Lung (tissue), 12 donors: ENCODE results near the gene UBXN6. TPM values are rescaled to one million over a fixed set of nuclear protein-coding genes. Genes with fewer than 3 reads are reported as not detected.

ENCODE experiments used
- ATAC-seq: fragments of 200-7000 bp; cut with Tn5 transposase; one replicate; pipeline ENCODE4 v1.9.1; 2020; ENCODE audit warnings: moderate number of reproducible peaks; ENCODE audit not compliant: insufficient read depth, low FRiP score
- DNase-seq, 3 donors: peaks; one replicate each; pipeline ENCODE4 v3.0.0-alpha.2; 2013 to 2017
- H3K27ac ChIP-seq, 2 donors: one replicate each; pipeline ENCODE4 v1.5.1; 2013; ENCODE audit warnings: mild to moderate bottlenecking in 2 of 2, moderate library complexity in 2 of 2, control low read depth in 1 of 2, inconsistent platforms in 1 of 2, low read depth in 1 of 2, low read length in 1 of 2
- H3K27me3 ChIP-seq, 3 donors: one replicate each; pipeline ENCODE4 v1.5.1; 2013; ENCODE audit warnings: low read length in 2 of 3; ENCODE audit not compliant: control insufficient read depth in 3 of 3, insufficient read depth in 3 of 3
- H3K36me3 ChIP-seq, 4 donors: one replicate each; pipeline ENCODE4 v1.5.1; 2013; ENCODE audit warnings: low read length in 4 of 4, mild to moderate bottlenecking in 1 of 4, moderate library complexity in 1 of 4; ENCODE audit not compliant: control insufficient read depth in 4 of 4, insufficient read depth in 4 of 4
- H3K4me1 ChIP-seq, 5 donors: one replicate each; pipeline ENCODE4 v1.5.1; 2013; ENCODE audit warnings: low read length in 5 of 5, mild to moderate bottlenecking in 2 of 5, moderate library complexity in 1 of 5; ENCODE audit not compliant: control insufficient read depth in 5 of 5, insufficient read depth in 5 of 5
- H3K4me3 ChIP-seq: one replicate; pipeline ENCODE4 v1.5.1; 2013; ENCODE audit warnings: mild to moderate bottlenecking, control low read depth, moderate library complexity
- H3K9ac ChIP-seq, 2 donors: one replicate each; pipeline ENCODE4 v1.5.1; 2013; ENCODE audit warnings: low read length in 2 of 2, control low read depth in 1 of 2; ENCODE audit not compliant: insufficient read depth in 1 of 2
- H3K9me3 ChIP-seq, 4 donors: one replicate each; pipeline ENCODE4 v1.5.1; 2013; ENCODE audit warnings: low read length in 3 of 4, mild to moderate bottlenecking in 1 of 4, moderate library complexity in 1 of 4; ENCODE audit not compliant: control insufficient read depth in 4 of 4, insufficient read depth in 3 of 4
- WGBS, 2 donors: extraction: QIAGEN DNeasy Blood & Tissue Kit; methylation state at CpG; one replicate each; pipeline ENCODE4 v1.1.7; 2013; 5-methylcytosine and 5-hydroxymethylcytosine counted together
- polyA plus RNA-seq, 2 donors: library from polyadenylated mRNA; stranded (reverse); fragments of 200-250 nt; gene quantifications; one replicate each; pipeline ENCODE4 v1.2.1, GENCODE V29; 2013
- total RNA-seq, 2 donors: library from RNA; depleted of rRNA in 1 of 2; stranded (reverse); fragments of >200 nt in 1 of 2; gene quantifications; one replicate each; pipeline ENCODE4 v1.2.1, GENCODE V29; 2014 to 2021
- TF ChIP-seq, protein P1 (sequence below): IDR thresholded peaks from 2 replicates; pipeline ENCODE4 v1.5.1; 2012; ENCODE audit warnings: mild to moderate bottlenecking; ENCODE audit errors: control extremely low read depth, extremely low read depth
- donor health status: control.
- donor health status: control.
- donor health status: Bipolar disorder and iron deficiency.
- donor health status: healthy.
- donor health status: DM: yes; HTN: yes; CAD: no.

Gene UBXN6
- total and polyA plus RNA-seq, 4 donors = 74.4 to 128 (median 98.5) TPM

DNA sequence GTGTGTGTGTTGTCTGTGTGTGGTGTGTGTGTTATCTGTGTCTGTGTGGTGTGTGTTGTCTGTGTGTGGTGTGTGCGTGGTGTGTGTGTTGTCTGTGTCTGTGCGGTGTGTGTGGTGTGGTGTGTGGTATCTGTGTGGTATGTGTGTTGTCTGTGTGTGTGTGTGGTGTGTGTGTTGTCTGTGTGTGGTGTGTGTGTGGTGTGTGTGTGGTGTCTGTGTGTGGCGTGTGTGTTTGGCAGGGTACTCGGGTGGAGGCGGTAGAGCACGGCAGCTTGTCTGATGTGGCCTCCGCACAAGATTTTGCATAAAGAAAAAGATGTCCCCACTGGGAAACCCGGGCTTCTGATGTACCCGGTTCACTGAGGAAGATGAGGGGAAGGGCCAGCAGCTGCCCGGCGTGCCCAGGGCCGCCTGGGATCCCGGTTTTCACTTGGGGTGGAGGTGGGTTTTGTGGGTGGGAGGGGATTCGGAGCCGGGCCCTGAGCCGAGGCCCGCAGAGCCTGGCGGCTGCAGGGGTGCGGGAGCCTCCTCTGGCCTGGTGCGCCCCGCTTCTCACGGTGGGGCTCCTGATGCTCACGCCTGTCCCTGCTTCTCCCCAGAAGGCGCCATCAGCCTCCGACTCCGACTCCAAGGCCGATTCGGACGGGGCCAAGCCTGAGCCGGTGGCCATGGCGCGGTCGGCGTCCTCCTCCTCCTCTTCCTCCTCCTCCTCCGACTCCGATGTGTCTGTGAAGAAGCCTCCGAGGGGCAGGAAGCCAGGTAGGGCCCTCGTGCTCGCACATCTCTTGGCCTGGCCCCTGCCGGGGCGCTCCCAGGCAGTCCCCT, 35.7 kb upstream of the UBXN6 start:
- H3K27me3 ChIP-seq = no peaks in the 10 kb centered on the region
- no peaks in the 10 kb centered on the region for H3K4me1 ChIP-seq
- no peak overlapping the region for H3K9ac ChIP-seq
- peaks cover 6 to 71% (median 25%) of the 10 kb centered on the region in 4 donors for H3K36me3 ChIP-seq
- DNase-seq (no peak), ATAC-seq (no peak)
- no peak overlapping the region for H3K4me3 ChIP-seq
- H3K27ac ChIP-seq = no peak overlapping the region
- peaks cover 0 to 6% (median 0%) of the 10 kb centered on the region in 4 donors for H3K9me3 ChIP-seq
- WGBS, 2 donors = 96 to 97% methylated on average over 32 to 41 of the region's 41 CpGs
- TF ChIP-seq, protein P1, sequence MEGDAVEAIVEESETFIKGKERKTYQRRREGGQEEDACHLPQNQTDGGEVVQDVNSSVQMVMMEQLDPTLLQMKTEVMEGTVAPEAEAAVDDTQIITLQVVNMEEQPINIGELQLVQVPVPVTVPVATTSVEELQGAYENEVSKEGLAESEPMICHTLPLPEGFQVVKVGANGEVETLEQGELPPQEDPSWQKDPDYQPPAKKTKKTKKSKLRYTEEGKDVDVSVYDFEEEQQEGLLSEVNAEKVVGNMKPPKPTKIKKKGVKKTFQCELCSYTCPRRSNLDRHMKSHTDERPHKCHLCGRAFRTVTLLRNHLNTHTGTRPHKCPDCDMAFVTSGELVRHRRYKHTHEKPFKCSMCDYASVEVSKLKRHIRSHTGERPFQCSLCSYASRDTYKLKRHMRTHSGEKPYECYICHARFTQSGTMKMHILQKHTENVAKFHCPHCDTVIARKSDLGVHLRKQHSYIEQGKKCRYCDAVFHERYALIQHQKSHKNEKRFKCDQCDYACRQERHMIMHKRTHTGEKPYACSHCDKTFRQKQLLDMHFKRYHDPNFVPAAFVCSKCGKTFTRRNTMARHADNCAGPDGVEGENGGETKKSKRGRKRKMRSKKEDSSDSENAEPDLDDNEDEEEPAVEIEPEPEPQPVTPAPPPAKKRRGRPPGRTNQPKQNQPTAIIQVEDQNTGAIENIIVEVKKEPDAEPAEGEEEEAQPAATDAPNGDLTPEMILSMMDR = no peak

DNA sequence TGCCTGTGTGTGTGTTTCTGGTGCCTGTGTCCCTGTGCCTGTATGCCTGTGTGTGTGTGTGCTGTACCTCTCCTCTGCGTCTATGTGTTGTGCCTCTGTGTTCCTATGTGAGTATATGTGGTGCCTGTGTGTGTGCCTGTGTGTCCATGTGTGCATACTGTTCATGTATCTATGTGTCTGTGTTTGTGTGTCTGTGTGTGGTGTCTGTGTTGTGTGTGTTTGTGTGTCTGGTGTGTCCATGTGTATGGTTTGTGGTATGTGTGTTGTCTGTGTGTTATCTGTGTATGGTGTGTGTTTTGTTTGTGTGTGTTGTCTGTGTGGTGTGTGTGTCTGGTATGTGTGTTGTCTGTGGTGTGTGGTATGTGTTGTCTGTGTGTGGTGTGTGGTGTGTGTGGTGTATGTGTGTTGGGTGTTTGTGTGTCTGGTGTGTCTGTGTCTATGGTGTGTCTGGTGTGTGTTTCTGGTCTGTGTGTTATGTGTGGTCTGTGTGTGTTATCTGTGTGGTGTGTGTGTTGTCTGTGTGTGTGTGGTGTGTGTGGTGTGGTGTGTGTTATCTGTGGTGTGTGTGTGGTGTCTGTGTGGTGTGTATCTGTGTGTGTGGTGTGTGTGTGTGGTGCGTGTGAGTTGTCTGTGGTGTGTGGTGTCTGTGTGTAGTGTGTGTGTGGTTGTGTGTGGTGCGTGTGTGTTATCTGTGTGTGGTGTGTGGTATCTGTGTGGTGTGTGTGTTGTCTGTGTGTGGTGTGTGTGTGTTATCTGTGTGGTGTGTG, 34.9 kb upstream of the UBXN6 start:
- peaks cover 0 to 6% (median 0%) of the 10 kb centered on the region in 4 donors for H3K9me3 ChIP-seq
- no peaks in the 10 kb centered on the region for H3K4me1 ChIP-seq
- ATAC-seq (no peak), DNase-seq (no peak)
- H3K27ac ChIP-seq = no peak overlapping the region
- H3K27me3 ChIP-seq = no peaks in the 10 kb centered on the region
- no peak overlapping the region for H3K9ac ChIP-seq
- TF ChIP-seq, protein P1 = no peak
- no peak overlapping the region for H3K4me3 ChIP-seq
- H3K36me3 ChIP-seq = peaks cover 6 to 66% (median 26%) of the 10 kb centered on the region in 4 donors
- WGBS, 2 donors = 98 to 100% methylated on average over 3 of the region's 3 CpGs

DNA sequence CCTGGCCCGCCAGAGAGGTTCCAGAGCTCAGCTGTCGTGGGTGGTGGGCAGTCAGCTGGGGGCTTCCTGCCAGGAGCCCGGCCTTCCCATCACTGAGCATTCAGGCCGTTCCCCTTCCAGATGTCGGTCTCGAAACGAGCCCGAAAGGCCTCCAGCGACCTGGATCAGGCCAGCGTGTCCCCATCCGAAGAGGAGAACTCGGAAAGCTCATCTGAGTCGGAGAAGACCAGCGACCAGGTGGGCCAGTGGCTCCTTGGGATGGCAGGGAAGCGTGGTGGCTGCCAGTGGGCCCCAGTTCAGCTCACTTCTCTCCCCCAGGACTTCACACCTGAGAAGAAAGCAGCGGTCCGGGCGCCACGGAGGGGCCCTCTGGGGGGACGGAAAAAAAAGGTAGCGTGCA, 33.9 kb upstream of the UBXN6 start:
- DNase-seq = no peak
- peaks cover 0 to 6% (median 0%) of the 10 kb centered on the region in 4 donors for H3K9me3 ChIP-seq

More for the DNA sequence above, 33.9 kb upstream of the UBXN6 start:
- TF ChIP-seq, protein P1 = no peak
- Histone ChIP-seq H3K27me3 (no peaks in the 10 kb centered on the region), H3K36me3 (peaks cover 6 to 66% (median 26%) of the 10 kb centered on the region in 4 donors), H3K27ac (no peak overlapping the region), H3K4me3 (no peak overlapping the region), H3K4me1 (no peaks in the 10 kb centered on the region), H3K9ac (no peak overlapping the region)
- 97% methylated on average over 21 of the region's 21 CpGs for WGBS, 2 donors
- no peak for ATAC-seq
